DMS79 treated with DMSO at 0.1 percent for 48 hours (cell line): Measurements from ENCODE around the gene MAEA.

Experiments
- DNase-seq: peaks from one replicate; lab custom pipeline; 2025; lab: John Stamatoyannopoulos, UW

MAEA gene

GRCh38 chr4:1289207-1290164 is at the start of gene MAEA:
TSS of gene MAEA (plus strand) at chr4:1289891. CDS start at chr4:1289914, 23 bp downstream.
- DNase-seq: peak; percentile 66

- no peak for DNase-seq
Observed at GRCh38 chr4:1239950-1240307, 49.8 kb upstream of the MAEA start.

DNA sequence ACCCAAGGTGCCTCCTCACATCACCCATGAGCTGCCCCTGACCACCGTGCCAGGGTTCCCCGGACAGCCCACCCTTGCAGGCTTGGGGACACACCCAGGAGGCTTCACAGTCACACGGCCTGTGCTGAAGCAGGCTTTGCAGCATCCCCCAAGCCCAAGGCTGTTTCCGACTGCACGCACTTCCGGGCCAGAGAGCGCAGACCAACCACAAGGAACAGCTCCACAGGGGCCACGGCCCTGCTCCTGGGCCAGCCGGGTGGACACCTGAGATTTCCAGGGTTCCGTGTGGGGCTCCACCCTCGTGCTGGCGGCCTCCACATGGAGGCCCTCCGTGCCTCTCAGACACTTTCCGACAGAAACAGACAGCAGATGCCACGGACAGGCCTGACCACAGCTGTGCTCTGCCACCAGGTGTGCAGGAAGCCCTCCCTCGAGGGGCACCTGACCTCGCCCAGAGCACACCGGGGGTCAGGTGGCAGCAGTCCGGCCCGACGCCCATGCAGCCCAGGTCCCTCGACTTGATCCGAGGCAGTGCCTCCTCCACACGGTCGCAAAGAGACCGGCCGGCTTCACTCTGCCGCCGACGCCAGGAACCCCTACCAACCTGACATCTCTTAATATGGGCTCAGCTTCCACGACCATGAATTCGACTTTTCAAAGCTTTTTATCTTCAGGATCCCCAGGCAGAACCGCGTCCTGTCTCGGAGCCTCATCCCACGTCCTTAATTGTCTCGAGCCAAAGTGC is 48.8 kb upstream of the MAEA start:
- DNase-seq: no peak

- no peak for DNase-seq
Observed at GRCh38 chr4:1241466-1241935, 48.2 kb upstream of the MAEA start.

DNA sequence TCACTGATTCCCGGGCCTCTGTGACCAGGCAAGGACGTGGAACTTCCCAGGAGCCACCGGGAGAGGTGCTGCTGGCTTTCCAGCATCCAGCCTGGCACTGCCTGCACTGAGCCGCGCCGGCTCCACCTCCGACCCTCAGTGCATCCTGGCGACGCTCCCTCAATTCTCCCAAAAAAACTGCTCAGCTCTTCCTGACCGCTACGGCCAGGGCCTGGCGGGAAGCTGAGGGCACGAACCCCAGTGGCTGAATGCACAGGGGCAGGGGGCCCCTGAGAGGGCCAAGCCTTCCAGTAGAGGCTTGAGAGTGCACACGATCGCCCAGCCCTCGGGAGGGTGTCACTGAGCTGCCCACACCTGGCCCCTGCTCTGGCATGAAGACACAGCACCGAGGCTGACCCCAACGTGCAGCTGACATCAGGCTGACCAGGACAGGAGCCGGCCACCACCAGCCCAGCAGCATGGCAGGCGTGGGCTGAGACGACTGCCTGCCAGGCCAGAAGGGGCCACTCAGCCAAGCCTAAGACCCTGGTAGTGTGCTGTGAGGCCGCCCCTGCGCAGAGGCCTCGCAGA is 47.7 kb upstream of the MAEA start:
- DNase-seq: no peak

GRCh38 chr4:1242506-1243450 is 46.9 kb upstream of the MAEA start:
- DNase-seq: no peak

DNA sequence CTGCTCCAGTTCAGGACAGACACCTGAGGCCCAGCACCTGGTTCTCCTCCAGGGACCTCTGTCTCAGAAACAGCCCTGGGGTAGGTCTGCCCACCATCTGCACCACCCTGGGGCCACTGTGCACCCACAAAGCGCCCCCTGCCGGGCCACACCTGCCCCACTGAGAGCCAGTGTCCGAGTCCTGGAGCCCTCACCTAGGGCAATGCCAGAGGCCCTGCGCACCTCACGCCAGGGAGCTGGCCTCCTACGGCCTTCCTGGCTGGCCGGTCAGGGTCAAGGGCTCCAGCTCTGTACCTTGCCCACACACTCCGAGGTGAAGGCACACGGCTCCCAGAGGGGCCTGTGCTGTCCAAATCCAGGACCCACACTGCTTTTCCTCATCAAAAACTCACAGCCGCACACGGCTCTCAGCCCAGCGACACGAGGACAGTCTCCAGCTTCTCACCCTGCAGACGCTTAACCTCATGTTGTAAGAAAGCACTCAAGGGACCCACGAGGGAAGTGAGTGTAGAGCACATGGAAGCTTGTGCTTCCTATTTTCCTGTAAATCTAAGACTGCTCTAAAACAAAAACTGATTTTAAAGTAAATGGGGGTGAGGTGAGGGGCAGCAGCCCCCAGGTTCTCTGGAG is 46.1 kb upstream of the MAEA start:
- no peak for DNase-seq

DNA sequence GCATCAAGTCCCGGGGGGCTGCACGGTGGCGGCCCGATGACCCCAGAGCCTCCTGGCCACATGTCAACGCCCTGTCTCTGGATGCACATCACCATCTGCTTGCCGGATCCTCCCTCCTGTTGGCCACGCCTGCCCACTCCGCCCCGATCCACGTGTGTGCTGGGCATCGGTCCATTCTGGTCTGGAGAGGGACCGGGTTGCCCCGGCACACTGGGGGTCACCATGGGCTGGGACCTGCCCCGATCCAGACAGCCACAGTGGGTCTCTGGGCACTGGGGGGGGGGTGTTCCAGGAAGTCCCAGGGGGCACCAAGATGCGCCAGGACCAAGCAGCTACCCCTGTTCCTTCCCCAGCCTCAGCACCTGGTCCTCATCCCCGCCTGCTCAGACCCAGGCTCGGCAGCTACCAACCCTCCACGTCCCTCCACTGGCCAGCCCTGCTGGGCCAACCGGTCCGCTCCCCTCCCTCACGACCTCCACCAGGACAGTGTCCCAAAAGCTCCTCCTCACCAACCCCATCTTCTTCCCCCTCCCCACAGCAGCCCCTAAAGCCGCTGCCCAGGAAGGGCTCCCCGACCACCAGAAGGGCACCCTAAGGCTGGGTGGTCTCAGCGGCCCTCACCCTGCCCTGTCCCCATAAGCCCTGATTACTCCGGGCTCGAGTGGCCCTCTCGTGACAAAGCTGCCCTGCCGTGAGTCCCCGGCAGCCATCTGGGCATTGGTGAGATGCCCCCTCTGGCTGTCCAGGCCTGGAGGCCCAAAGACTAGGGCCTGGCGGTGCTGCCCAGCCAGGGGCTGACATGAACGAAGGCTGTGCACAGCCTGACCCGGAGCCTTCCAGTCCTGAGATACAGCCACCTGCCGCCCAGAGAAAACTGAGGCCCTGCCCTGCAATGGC is 45.4 kb upstream of the MAEA start:
- DNase-seq: no peak

DNA sequence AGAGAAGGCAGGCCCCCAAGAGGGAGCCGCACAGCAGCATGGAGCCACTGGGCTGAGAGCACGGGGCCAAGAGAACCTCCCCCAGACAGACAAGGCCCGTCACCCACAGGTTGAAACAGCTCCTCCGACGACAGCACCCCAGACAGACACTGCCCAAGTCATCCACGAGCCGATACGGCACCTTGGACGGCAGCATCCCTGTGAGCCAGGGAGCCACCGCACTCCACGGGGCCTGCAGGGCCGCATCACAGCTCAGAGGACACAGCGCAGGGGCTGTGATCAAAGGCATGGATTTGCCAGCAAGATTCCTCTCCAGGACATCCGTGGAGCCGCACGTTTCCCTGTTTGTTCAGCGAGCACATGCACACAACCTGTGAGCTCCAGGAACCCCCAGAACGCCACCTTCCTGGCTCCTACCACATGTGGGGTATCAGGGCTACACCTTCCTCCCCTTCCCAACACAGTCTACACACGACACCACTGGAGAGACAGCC is 44.7 kb upstream of the MAEA start:
- no peak for DNase-seq

GRCh38 chr4:1245481-1246051 is 44.1 kb upstream of the MAEA start:
- no peak for DNase-seq

- DNase-seq: no peak
Observed at GRCh38 chr4:1246111-1246881, 43.4 kb upstream of the MAEA start.

- DNase-seq: no peak
Observed at GRCh38 chr4:1246901-1247863, 42.5 kb upstream of the MAEA start.

GRCh38 chr4:1247864-1248244 is 41.8 kb upstream of the MAEA start:
- no peak for DNase-seq

DNA sequence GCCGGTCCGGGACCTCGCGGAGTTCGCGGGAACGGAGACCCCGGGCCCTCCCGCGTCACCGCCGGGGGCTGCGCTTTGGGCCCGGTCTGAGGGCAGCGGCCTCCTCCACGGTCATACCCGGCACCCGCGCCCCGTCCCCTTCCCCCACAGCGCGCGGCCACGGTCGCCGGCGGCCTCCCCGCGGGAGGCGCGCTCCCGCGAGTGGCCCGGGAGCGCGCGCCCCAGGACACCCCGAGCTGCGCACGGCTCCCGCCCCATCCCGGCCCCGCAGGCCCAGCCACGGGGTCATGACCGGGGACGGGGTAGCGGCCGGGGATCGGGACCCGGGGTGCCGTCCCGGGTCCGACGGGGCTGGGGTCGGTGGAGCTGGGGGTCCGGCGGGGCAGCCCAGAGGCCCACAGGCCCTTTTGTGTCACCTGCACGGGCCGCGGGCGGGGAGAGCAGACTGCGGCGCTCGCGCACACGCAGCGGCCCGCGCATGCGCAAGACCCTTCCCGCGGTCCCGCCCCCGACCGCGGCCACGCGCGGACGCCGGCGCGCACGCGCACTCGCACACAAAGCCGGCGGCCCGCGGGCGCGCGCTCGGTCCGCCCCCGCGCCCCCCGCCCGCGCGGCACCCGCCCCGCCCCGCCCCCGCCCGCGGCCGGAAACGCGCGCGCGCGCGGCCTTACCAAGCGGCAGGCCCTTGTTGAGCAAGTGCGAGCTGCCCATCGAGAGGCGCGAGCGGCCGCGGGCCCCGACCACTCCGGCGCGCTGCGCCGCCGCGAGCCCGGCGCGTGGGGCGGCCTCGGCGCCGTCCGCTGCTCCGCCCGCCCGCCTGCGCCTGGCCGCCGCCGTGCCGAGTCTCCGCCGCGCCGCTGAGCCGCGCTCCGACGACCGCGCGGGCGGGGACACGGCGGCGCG is 41.2 kb upstream of the MAEA start, which contains the start of gene CTBP1:
Gene CTBP1, minus strand, starts transcription at position 886 of the 903 bp plus-strand sequence. CDS start 7,799 bp downstream, outside the sequence.
- DNase-seq: peak; percentile 28

GRCh38 chr4:1249148-1249730 is 40.5 kb upstream of the MAEA start:
- DNase-seq: peak; percentile 27
